KMS-11 (cell line): Measurements from ENCODE around the gene ANXA9.

Experiments
- H2AFZ ChIP-seq: fragments of 200-600 bp; sonication (generic); 2 replicates; pipeline ENCODE4 v1.6.1; 2016; ENCODE audit warnings: antibody characterized with exemption, mixed run types, low read depth
- H3K27ac ChIP-seq: fragments of 200-600 bp; sonication (generic); 2 replicates; pipeline ENCODE4 v1.6.1; 2016; ENCODE audit warnings: mild to moderate bottlenecking, mixed run types
- H3K27me3 ChIP-seq: fragments of 200-600 bp; sonication (generic); 2 replicates; pipeline ENCODE4 v1.6.1; 2017; ENCODE audit warnings: mild to moderate bottlenecking, low read depth, mixed run types, moderate library complexity; ENCODE audit not compliant: insufficient read depth
- H3K36me3 ChIP-seq: fragments of 200-600 bp; sonication (generic); 2 replicates; pipeline ENCODE4 v1.6.1; 2017; ENCODE audit warnings: mild to moderate bottlenecking, mixed run types; ENCODE audit not compliant: insufficient read depth
- H3K4me1 ChIP-seq: fragments of 200-600 bp; sonication (generic); 2 replicates; pipeline ENCODE4 v1.6.1; 2016; ENCODE audit warnings: mild to moderate bottlenecking, low read depth, mixed run types; ENCODE audit not compliant: poor library complexity, severe bottlenecking
- H3K4me2 ChIP-seq: fragments of 200-600 bp; sonication (generic); 2 replicates; pipeline ENCODE4 v1.7.0; 2016; ENCODE audit warnings: mild to moderate bottlenecking, mixed run types
- H3K4me3 ChIP-seq: fragments of 200-600 bp; sonication (generic); IDR thresholded peaks from 2 replicates; pipeline ENCODE4 v1.6.1; 2017; ENCODE audit warnings: low read depth, low read length, mixed read lengths; ENCODE audit not compliant: insufficient read depth
- H3K79me2 ChIP-seq: fragments of 200-600 bp; sonication (generic); 2 replicates; pipeline ENCODE4 v1.6.1; 2016; ENCODE audit warnings: low read depth, mixed run types; ENCODE audit not compliant: insufficient read depth
- H3K9ac ChIP-seq: fragments of 200-600 bp; sonication (generic); 2 replicates; pipeline ENCODE4 v1.6.1; 2016; ENCODE audit warnings: mild to moderate bottlenecking, mixed run types
- H4K20me1 ChIP-seq: fragments of 200-600 bp; sonication (generic); 2 replicates; pipeline ENCODE4 v1.6.1; 2016; ENCODE audit warnings: mild to moderate bottlenecking, mixed run types; ENCODE audit not compliant: insufficient read depth
- TF ChIP-seq, protein P1 (sequence below): fragments of 200-600 bp; sonication (generic); conservative IDR thresholded peaks from 2 replicates; pipeline ENCODE4 v1.6.1; 2017; ENCODE audit warnings: low read depth, mild to moderate bottlenecking, antibody characterized with exemption, low read length, moderate library complexity, mixed read lengths

The ANXA9 gene

DNA sequence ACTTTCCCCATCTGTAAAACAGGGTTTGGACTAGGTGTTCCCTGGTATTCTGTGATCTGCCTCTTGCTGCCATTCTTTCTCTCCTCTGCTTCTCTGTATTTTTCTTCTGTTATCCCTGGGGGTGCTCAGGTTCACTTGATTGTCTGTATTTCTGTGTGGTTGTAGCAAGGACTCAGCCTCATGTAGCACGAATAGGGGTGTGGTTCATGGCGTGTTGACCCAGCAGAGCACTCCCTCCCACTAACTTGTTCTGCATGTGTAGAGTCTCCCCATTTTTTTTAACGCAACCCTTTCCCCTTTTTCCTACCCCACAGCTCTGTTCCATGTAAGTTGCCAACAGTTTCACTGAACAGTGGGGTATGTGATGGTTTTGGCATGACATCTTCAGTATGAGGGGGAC lies 53.1 kb downstream of the ANXA9 start:
- no peak overlapping the region for H2AFZ ChIP-seq
- TF ChIP-seq, protein P1, sequence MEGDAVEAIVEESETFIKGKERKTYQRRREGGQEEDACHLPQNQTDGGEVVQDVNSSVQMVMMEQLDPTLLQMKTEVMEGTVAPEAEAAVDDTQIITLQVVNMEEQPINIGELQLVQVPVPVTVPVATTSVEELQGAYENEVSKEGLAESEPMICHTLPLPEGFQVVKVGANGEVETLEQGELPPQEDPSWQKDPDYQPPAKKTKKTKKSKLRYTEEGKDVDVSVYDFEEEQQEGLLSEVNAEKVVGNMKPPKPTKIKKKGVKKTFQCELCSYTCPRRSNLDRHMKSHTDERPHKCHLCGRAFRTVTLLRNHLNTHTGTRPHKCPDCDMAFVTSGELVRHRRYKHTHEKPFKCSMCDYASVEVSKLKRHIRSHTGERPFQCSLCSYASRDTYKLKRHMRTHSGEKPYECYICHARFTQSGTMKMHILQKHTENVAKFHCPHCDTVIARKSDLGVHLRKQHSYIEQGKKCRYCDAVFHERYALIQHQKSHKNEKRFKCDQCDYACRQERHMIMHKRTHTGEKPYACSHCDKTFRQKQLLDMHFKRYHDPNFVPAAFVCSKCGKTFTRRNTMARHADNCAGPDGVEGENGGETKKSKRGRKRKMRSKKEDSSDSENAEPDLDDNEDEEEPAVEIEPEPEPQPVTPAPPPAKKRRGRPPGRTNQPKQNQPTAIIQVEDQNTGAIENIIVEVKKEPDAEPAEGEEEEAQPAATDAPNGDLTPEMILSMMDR, result no peak
- no peak overlapping the region for H3K4me3 ChIP-seq
- H4K20me1 ChIP-seq, result no peaks in the 10 kb centered on the region
- no peak overlapping the region for H3K27ac ChIP-seq
- H3K9ac ChIP-seq, result no peak overlapping the region
- H3K79me2 ChIP-seq, result no peaks in the 10 kb centered on the region
- H3K36me3 ChIP-seq, result no peaks in the 10 kb centered on the region
- no peaks in the 10 kb centered on the region for H3K4me1 ChIP-seq
- no peak overlapping the region for H3K4me2 ChIP-seq
- H3K27me3 ChIP-seq, result no peaks in the 10 kb centered on the region

DNA sequence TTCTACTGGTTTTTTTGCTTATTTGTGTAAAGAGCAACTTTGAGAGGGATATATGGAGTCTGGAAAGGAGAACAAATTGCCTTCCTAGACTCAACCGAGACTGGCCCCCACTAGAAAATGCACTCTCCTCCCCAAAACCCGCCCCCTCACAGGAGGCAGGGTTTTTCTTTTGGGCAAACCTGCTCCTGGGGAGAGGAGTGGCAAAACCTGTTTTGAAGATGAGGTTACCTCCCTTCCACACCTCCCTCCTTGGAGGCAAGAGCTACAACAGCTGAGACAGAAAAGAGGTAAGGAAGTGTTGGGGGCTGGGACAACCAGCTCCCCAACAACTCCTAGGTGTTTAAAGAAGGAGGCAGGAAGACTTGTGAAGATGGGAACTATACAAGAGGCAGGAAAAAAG lies 54.3 kb downstream of the ANXA9 start, which contains the start of gene BNIPL:
Gene BNIPL, plus strand, starts transcription at position 231 of the 400 bp plus-strand sequence. Its CDS starts 140 bp downstream, at position 371.
- H3K4me3 ChIP-seq, result no peak within 1 kb of the TSS
- TF ChIP-seq, protein P1, result no peak
- H2AFZ ChIP-seq, result no peak within 1 kb of the TSS
- H3K79me2 ChIP-seq, result no peaks in the 10 kb centered on the region
- no peak within 1 kb of the TSS for H3K4me2 ChIP-seq
- no peaks in the 10 kb centered on the region for H3K4me1 ChIP-seq
- no peak within 1 kb of the TSS for H3K9ac ChIP-seq
- no peak within 1 kb of the TSS for H3K27ac ChIP-seq
- no peaks in the 10 kb centered on the region for H3K27me3 ChIP-seq
- H4K20me1 ChIP-seq, result no peaks in the 10 kb centered on the region
- H3K36me3 ChIP-seq, result no peaks in the 10 kb centered on the region

DNA sequence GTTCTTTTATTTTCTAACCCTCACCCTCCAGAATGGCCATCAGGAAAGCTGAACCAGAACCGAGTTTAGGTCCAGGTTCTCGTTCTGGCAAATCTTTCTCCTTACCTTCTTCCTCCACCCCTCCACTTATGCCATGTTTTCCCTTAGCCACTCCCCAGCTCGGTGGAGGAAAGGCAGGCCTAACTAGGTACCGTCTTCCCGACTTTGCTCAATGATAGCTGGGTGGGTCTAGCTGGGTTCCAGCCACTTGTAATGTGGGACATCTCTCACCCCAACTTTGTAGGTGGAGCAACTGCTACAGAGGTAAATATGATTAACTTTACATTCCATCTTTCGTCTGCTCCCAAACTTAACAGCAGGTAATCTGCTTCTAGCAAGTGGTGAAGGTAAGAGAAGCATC lies 54.9 kb downstream of the ANXA9 start:
- no peaks in the 10 kb centered on the region for H3K36me3 ChIP-seq
- no peaks in the 10 kb centered on the region for H3K4me1 ChIP-seq
- H3K4me3 ChIP-seq, result no peak overlapping the region
- H3K9ac ChIP-seq, result no peak overlapping the region
- no peak overlapping the region for H3K27ac ChIP-seq
- no peaks in the 10 kb centered on the region for H3K27me3 ChIP-seq
- H2AFZ ChIP-seq, result no peak overlapping the region
- H4K20me1 ChIP-seq, result no peaks in the 10 kb centered on the region
- no peaks in the 10 kb centered on the region for H3K79me2 ChIP-seq
- TF ChIP-seq, protein P1, result no peak
- no peak overlapping the region for H3K4me2 ChIP-seq

DNA sequence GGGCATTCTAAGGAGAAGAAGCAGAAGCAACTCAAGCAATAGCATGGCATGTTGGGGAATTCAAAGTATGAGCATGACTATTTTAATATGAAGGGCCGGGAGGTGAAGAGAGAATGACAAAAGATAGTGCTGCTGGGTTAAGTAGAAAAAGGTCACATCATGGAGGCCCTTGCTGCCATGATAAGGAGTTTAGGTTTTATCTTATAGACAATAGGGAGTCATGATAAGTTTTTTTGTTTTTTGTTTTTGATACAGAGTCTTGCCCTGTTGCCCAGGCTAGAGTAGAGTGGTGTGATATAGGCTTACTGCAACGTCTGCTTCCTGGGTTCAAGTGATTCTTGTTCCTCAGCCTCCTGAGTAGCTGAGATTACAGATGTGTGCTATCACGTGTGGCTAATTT lies 57.4 kb downstream of the ANXA9 start:
- H3K4me2 ChIP-seq, result no peak overlapping the region
- no peak overlapping the region for H3K4me3 ChIP-seq
- H2AFZ ChIP-seq, result no peak overlapping the region
- no peaks in the 10 kb centered on the region; the same call in 1 of the 2 replicates for H4K20me1 ChIP-seq
- H3K4me1 ChIP-seq, result no peaks in the 10 kb centered on the region
- TF ChIP-seq, protein P1, result no peak
- no peaks in the 10 kb centered on the region for H3K27me3 ChIP-seq
- H3K36me3 ChIP-seq, result no peaks in the 10 kb centered on the region
- no peak overlapping the region for H3K9ac ChIP-seq
- no peak overlapping the region for H3K27ac ChIP-seq
- no peaks in the 10 kb centered on the region for H3K79me2 ChIP-seq
